NCI-H345 treated with DMSO at 0.1 percent for 48 hours (cell line): ENCODE measurements around the gene C1orf116.

Experiments
- DNase-seq: peaks from one replicate; lab custom pipeline; 2025; ENCODE audit not compliant: unreplicated experiment; lab: John Stamatoyannopoulos, UW

The C1orf116 gene

GRCh38 chr1:207032528-207033017, at the start of gene C1orf116:
Gene C1orf116 (minus strand): TSS chr1:207032756. CDS start chr1:207027598, 5,158 bp downstream.
- no peak for DNase-seq

GRCh38 chr1:207081806-207082205, 49.2 kb upstream of the C1orf116 start:
- DNase-seq, result no peak

- no peak for DNase-seq
Observed at GRCh38 chr1:207081088-207081487, 48.5 kb upstream of the C1orf116 start.

GRCh38 chr1:207079706-207080241, 47.2 kb upstream of the C1orf116 start:
- DNase-seq, result no peak

GRCh38 chr1:207078578-207079132, 46.1 kb upstream of the C1orf116 start:
- no peak for DNase-seq

GRCh38 chr1:207077470-207078377, 45.2 kb upstream of the C1orf116 start:
- DNase-seq, result peak; percentile 43

- no peak for DNase-seq
Observed at GRCh38 chr1:207077012-207077411, 44.5 kb upstream of the C1orf116 start.

GRCh38 chr1:207076181-207076955, 43.8 kb upstream of the C1orf116 start:
- DNase-seq, result no peak

GRCh38 chr1:207073906-207074820, 41.6 kb upstream of the C1orf116 start:
- DNase-seq, result no peak

- DNase-seq, result no peak
Observed at GRCh38 chr1:207072233-207072632, 39.7 kb upstream of the C1orf116 start.

GRCh38 chr1:207071426-207071825, 38.9 kb upstream of the C1orf116 start:
- DNase-seq, result no peak

- no peak for DNase-seq
Observed at GRCh38 chr1:207070811-207071210, 38.3 kb upstream of the C1orf116 start.

GRCh38 chr1:207069858-207070506, 37.4 kb upstream of the C1orf116 start:
- no peak for DNase-seq

- DNase-seq, result no peak
Observed at GRCh38 chr1:207069061-207069460, 36.5 kb upstream of the C1orf116 start.

- no peak for DNase-seq
Observed at GRCh38 chr1:207067665-207068064, 35.1 kb upstream of the C1orf116 start.

- DNase-seq, result no peak
Observed at GRCh38 chr1:207067185-207067584, 34.6 kb upstream of the C1orf116 start.

- DNase-seq, result no peak
Observed at GRCh38 chr1:207064561-207064960, 32.0 kb upstream of the C1orf116 start.

- DNase-seq, result no peak
Observed at GRCh38 chr1:207063014-207063413, 30.5 kb upstream of the C1orf116 start.

- DNase-seq, result no peak
Observed at GRCh38 chr1:207062058-207062457, 29.5 kb upstream of the C1orf116 start.

GRCh38 chr1:207060596-207060995, 28.0 kb upstream of the C1orf116 start:
- DNase-seq, result no peak
